NB4 (cell line): ENCODE measurements around the gene EVA1A.
A peak's percentile ranks its signal among the peaks of the same experiment; 100 is the strongest.

Experiments used
- DNase-seq: peaks from one replicate; pipeline ENCODE4 v3.0.0; 2010; ENCODE audit warnings: low read depth
- H3K4me3 ChIP-seq: one replicate; pipeline ENCODE4 v1.5.1; 2011; ENCODE audit warnings: mild to moderate bottlenecking, low read depth, low read length, moderate library complexity
- CTCF ChIP-seq: IDR thresholded peaks from one replicate; pipeline ENCODE4 v1.5.1; 2012; ENCODE audit warnings: low read depth, low read length
- MYC ChIP-seq: IDR thresholded peaks from 2 replicates; pipeline ENCODE4 v1.6.1; 2011; ENCODE audit warnings: low read depth, low read length
- POLR2A ChIP-seq: IDR thresholded peaks from 2 replicates; pipeline ENCODE4 v1.6.1; 2011; ENCODE audit warnings: mild to moderate bottlenecking; ENCODE audit not compliant: insufficient read length; ENCODE audit errors: extremely low read depth
- TF ChIP-seq, protein P1 (sequence below): IDR thresholded peaks from 2 replicates; pipeline ENCODE4 v1.6.1; 2011; ENCODE audit warnings: low read depth, low read length

The EVA1A gene

DNA sequence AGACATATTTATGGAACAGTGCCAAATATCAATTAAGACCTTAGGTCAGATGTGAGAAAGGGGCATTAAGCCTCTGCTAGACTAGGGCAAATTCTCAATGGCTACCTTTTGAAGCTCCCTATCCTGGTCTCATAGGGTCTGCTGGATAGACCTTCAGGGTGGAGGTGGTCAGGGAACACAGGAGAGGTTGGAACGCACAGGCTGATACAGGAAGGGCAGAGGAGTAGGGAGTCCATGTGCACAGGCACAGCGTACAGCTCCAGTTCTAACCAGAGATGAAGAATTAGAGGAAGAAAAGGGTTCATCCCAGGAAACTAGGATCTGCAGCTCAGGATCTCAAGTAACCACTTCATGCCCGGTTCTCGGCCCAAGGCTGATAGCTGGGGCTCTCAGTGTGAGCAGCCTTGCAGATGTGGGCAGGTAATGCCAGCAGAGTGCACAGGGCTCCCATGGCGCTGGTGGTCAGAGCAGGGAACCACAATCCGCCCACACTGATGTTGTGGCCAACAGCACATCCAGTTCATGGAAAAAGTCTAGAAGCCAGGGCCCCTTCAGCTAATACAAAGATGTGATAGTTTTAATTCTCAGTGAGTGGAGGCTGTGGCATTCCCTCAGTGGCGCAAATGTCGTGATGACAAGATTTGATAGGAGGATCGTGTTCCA is 3.4 kb upstream of the EVA1A start:
- TF ChIP-seq POLR2A (no peak), CTCF (no peak), MYC (no peak)
- TF ChIP-seq, protein P1, sequence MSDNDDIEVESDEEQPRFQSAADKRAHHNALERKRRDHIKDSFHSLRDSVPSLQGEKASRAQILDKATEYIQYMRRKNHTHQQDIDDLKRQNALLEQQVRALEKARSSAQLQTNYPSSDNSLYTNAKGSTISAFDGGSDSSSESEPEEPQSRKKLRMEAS = no peak
- H3K4me3 ChIP-seq = no peak overlapping the region
- DNase-seq = peak; percentile 20

DNA sequence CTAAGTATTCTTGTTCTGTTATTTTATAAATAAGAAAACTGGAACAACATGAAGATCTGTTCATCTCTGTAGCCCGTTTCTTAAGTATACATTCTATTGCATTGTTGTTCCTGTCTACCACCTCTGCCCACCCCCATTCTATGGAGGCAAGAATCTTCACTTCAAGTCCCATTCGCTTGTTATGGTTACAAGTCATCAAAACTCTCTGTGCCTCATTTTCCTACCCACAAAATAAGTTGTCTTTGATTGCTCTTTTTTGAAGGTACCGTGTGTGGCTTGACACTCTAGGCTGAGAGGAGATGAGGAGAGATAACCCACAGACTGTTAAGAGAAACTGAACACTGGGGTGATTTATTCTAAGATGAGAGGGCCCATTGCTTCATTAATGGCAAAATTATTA is 2.9 kb upstream of the EVA1A start:
- TF ChIP-seq, protein P1 = no peak
- TF ChIP-seq CTCF = no peak
- TF ChIP-seq MYC = no peak
- H3K4me3 ChIP-seq = no peak overlapping the region
- no peak for DNase-seq

GRCh38 chr2:75562513-75562864 is 1.8 kb upstream of the EVA1A start:
- TF ChIP-seq POLR2A (no peak), MYC (no peak), CTCF (no peak)
- TF ChIP-seq, protein P1 = no peak
- no peak for DNase-seq
- no peak overlapping the region for H3K4me3 ChIP-seq

GRCh38 chr2:75561566-75562512 is 1.1 kb upstream of the EVA1A start:
- TF ChIP-seq CTCF = no peak
- TF ChIP-seq, protein P1 = no peak
- no peak for DNase-seq
- H3K4me3 ChIP-seq = no peak overlapping the region

DNA sequence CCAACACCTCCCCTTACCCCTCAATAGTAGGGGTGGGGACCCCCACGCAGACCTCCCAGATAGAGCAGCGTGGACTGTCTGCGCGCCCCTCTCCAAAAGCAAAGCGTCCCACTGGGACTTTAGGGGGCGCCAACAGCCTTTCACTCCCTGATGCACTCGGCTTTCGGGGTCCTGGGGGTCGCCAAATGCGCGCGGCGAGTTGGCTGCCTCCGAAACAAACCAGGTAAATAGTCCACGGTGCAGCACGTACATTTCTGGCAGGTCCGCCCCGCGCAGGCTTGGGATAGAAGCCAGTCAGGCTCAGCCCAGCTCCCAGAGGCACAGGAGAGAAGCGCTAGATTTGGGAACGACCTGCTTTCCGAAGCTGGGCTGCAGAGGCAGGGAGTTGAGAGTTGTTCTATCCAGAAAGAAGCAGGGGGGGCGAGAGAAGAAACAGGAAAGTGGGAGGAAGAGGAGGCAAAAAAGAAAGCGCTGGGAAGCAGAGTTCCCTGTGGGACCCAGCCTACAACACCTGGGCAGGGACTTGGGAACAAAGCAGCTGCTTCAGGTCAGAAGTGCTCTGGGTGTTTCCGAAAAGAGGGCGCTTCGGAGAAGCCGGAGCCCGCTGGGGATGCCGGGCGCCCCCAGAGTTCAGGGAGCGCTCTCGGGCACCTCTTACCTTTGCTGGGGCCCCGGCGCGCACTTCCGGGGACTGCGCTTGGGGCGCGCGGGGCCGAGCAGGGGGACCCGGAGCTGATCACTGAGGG is 544 bp downstream of the EVA1A start:
- DNase-seq = no peak
- H3K4me3 ChIP-seq = no peak overlapping the region
- TF ChIP-seq CTCF = no peak
- no peak for TF ChIP-seq MYC
- TF ChIP-seq POLR2A = no peak
- TF ChIP-seq, protein P1 = no peak
